GM12878 (cell line): ENCODE results near the gene ZNF45. TPM values are rescaled to one million over a fixed set of nuclear protein-coding genes. Genes with fewer than 3 reads are reported as not detected.

Experiments used
- ATAC-seq: fragments of 200-7000 bp; cut with Tn5 transposase; 3 replicates; pipeline ENCODE4 v1.9.1; 2020; ENCODE audit warnings: mild to moderate bottlenecking, moderate library complexity
- BruUV-seq: library from RNA; stranded (reverse); fragments of 400-500 nt; replicated peaks from 2 replicates; lab custom pipeline; 2021; lab: Mats Ljungman, UMichigan
- CTCF ChIA-PET: fragments of 300-600 bp; sonication (Branson Sonifier 250); formaldehyde crosslinking; extraction: SDS; loops from one replicate; lab custom pipeline; 2021; ENCODE audit warnings: inconsistent platforms; lab: Yijun Ruan, JAX
- POLR2A ChIA-PET: fragments of 350-600 bp; formaldehyde crosslinking; extraction: SDS; loops from one replicate; lab custom pipeline; 2021; ENCODE audit warnings: inconsistent platforms; lab: Charles Lee
- RAD21 ChIA-PET: fragments of 300-600 bp; sonication (Branson Sonifier 250); formaldehyde crosslinking; loops from one replicate; lab custom pipeline; 2023; ENCODE audit warnings: antibody characterized with exemption; ENCODE audit not compliant: unreplicated experiment; lab: Charles Lee
- SMC1A ChIA-PET: fragments of 300-600 bp; sonication (Branson Sonifier 250); formaldehyde crosslinking; loops from one replicate; lab custom pipeline; 2023; ENCODE audit not compliant: unreplicated experiment, uncharacterized antibody; lab: Charles Lee
- DNase-seq: peaks from one replicate; pipeline ENCODE4 v3.0.0-alpha.2; 2011; ENCODE audit warnings: low read depth, low spot score
- FAIRE-seq: peaks from 3 replicates; lab custom pipeline; 2011; peaks lifted over from hg19 to GRCh38; lab: Jason Lieb, UNC
- H2AFZ ChIP-seq: 2 replicates; pipeline ENCODE4 v1.6.0; 2011; ENCODE audit warnings: low read depth, low read length, control low read depth; ENCODE audit not compliant: control insufficient read depth
- H3K27ac ChIP-seq: 2 replicates; pipeline ENCODE4 v1.5.1; 2011; ENCODE audit warnings: control low read depth; ENCODE audit not compliant: control insufficient read depth, insufficient read depth
- H3K27me3 ChIP-seq, 2 experiments: replicated peaks in 1 of 2; 2 replicates each; pipeline versions ENCODE4 v1.6.0 to v1.6.1; 2011; ENCODE audit warnings: low read length in 1 of 2; ENCODE audit not compliant: control insufficient read depth in 2 of 2, insufficient read depth in 2 of 2
- H3K36me3 ChIP-seq, 2 experiments: 2 replicates each; pipeline ENCODE4 v1.5.1; 2011; ENCODE audit warnings: low read length in 1 of 2; ENCODE audit not compliant: control insufficient read depth in 2 of 2, insufficient read depth in 2 of 2
- H3K4me1 ChIP-seq: 2 replicates; pipeline ENCODE4 v1.6.1; 2011; ENCODE audit warnings: mild to moderate bottlenecking, low read length, moderate library complexity, mixed read lengths; ENCODE audit not compliant: control insufficient read depth, insufficient read depth
- H3K4me2 ChIP-seq: 2 replicates; pipeline ENCODE4 v1.6.0; 2011; ENCODE audit warnings: control low read depth; ENCODE audit not compliant: control insufficient read depth, insufficient read depth
- H3K4me3 ChIP-seq: fragments of 200-600 bp; sonication (generic); 2 replicates; pipeline ENCODE4 v1.5.1; 2016
- H3K79me2 ChIP-seq: 2 replicates; pipeline ENCODE4 v1.6.0; 2011; ENCODE audit warnings: low read length; ENCODE audit not compliant: control insufficient read depth, insufficient read depth
- H3K9ac ChIP-seq: 2 replicates; pipeline ENCODE4 v1.8.0; 2011; ENCODE audit warnings: low read length, control low read depth, mixed read lengths; ENCODE audit not compliant: control insufficient read depth, insufficient read depth
- H3K9me3 ChIP-seq: replicated peaks from 3 replicates; pipeline ENCODE4 v1.5.1; 2011; ENCODE audit warnings: mild to moderate bottlenecking, low read length; ENCODE audit not compliant: control insufficient read depth, insufficient read depth
- H4K20me1 ChIP-seq: 2 replicates; pipeline ENCODE4 v1.6.0; 2011; ENCODE audit not compliant: control insufficient read depth, insufficient read depth
- BCL11A ChIP-seq: IDR thresholded peaks from 2 replicates; pipeline ENCODE4 v1.6.1; 2011; ENCODE audit warnings: low read depth, low read length
- CBFB ChIP-seq: IDR thresholded peaks from 2 replicates; pipeline ENCODE4 v1.6.1; 2016; ENCODE audit warnings: antibody characterized with exemption, low read depth
- EP300 ChIP-seq, 2 experiments: fragments of 150-350 bp in 1 of 2; IDR thresholded peaks; 2 replicates each; pipeline ENCODE4 v1.6.1; 2011 to 2012; ENCODE audit warnings: low read depth in 2 of 2, low read length in 2 of 2, borderline replicate concordance in 1 of 2, improper control_type of control experiment in 1 of 2, inconsistent platforms in 1 of 2; ENCODE audit not compliant: control insufficient read depth in 1 of 2
- FOS ChIP-seq: IDR thresholded peaks from 3 replicates; pipeline ENCODE4 v1.6.1; 2011; ENCODE audit warnings: borderline replicate concordance; ENCODE audit not compliant: insufficient read length; ENCODE audit errors: extremely low read depth
- FOXK2 ChIP-seq: fragments of 450-650 bp; IDR thresholded peaks from 2 replicates; pipeline ENCODE4 v1.6.1; 2017; ENCODE audit warnings: mild to moderate bottlenecking, moderate library complexity
- FOXM1 ChIP-seq: IDR thresholded peaks from 2 replicates; pipeline ENCODE4 v1.6.1; 2012; ENCODE audit warnings: low read depth, mild to moderate bottlenecking, inconsistent platforms, low read length, moderate library complexity
- KDM1A ChIP-seq: fragments of 200-600 bp; sonication (generic); IDR thresholded peaks from 2 replicates; pipeline ENCODE4 v1.6.1; 2016; ENCODE audit warnings: borderline replicate concordance
- MTA3 ChIP-seq: IDR thresholded peaks from 2 replicates; pipeline ENCODE4 v1.6.1; 2012; ENCODE audit warnings: low read length, inconsistent platforms, borderline replicate concordance
- NFXL1 ChIP-seq: fragments of 450-650 bp; IDR thresholded peaks from 2 replicates; pipeline ENCODE4 v1.6.1; 2017; ENCODE audit warnings: antibody characterized with exemption, mild to moderate bottlenecking, borderline replicate concordance
- NR2C1 ChIP-seq: fragments of 450-650 bp; IDR thresholded peaks from 2 replicates; pipeline ENCODE4 v1.6.1; 2017; ENCODE audit warnings: antibody characterized with exemption, mild to moderate bottlenecking, moderate library complexity
- SMAD5 ChIP-seq: IDR thresholded peaks from 2 replicates; pipeline ENCODE4 v1.6.1; 2016; ENCODE audit warnings: antibody characterized with exemption, low read depth
- SREBF1 ChIP-seq: IDR thresholded peaks from 2 replicates; pipeline ENCODE4 v1.6.1; 2012; ENCODE audit warnings: mild to moderate bottlenecking, low read length
- TAF1 ChIP-seq: IDR thresholded peaks from 2 replicates; pipeline ENCODE4 v1.6.1; 2011; ENCODE audit warnings: mild to moderate bottlenecking, low read depth, low read length, borderline replicate concordance
- TARDBP ChIP-seq: IDR thresholded peaks from 2 replicates; pipeline ENCODE4 v1.6.1; 2016; ENCODE audit warnings: borderline replicate concordance
- TBL1XR1 ChIP-seq: IDR thresholded peaks from 2 replicates; pipeline ENCODE4 v1.6.1; 2012; ENCODE audit warnings: low read depth, low read length, improper control_type of control experiment
- ZNF687 ChIP-seq: fragments of 450-650 bp; IDR thresholded peaks from 2 replicates; pipeline ENCODE4 v1.6.1; 2017; ENCODE audit warnings: mild to moderate bottlenecking, moderate library complexity
- WGBS: methylation state at CpG from one replicate; pipeline ENCODE4 v1.1.6; 2016; ENCODE audit warnings: low lambda C conversion rate; ENCODE audit not compliant: insufficient replicate concordance, insufficient coverage; ENCODE audit errors: missing lambda C conversion rate; 5-methylcytosine and 5-hydroxymethylcytosine counted together
- in situ Hi-C: fragments of 300-500 bp; cut with MboI; formaldehyde crosslinking; loops from 9 replicates; pipeline ENCODE4 v1.14.3; 2018; ENCODE audit warnings: mixed read lengths
- intact Hi-C: fragments of 100-400 bp; cut with micrococcal nuclease; formaldehyde crosslinking; loops from one replicate; pipeline ENCODE4 v1.14.2; 2022; ENCODE audit not compliant: unreplicated experiment
- polyA plus RNA-seq, 11 experiments: library from polyadenylated mRNA; depleted of rRNA in 4 of 11; unstranded in 6 of 11; stranded (reverse) in 5 of 11; fragments of >200 nt; fragmentation: Nextera tagmentation in 4 of 11; fragmentation: Illumina TruSeq in 1 of 11; extraction: Ambion mirVana in 4 of 11; extraction: Trizol in 1 of 11; gene quantifications; 1 replicate in 1 of 11; 2 replicates in 10 of 11; pipeline versions ENCODE4 v1.2.1 to v1.2.3, GENCODE V29; 2011 to 2016; ENCODE audit warnings: inconsistent platforms in 2 of 11, missing spikeins in 2 of 11, low read depth in 1 of 11
- total RNA-seq, 4 experiments: library from RNA; depleted of rRNA in 3 of 4; stranded (reverse); fragments of >200 nt in 3 of 4; fragmentation: Illumina TruSeq in 1 of 4; extraction: Trizol in 1 of 4; gene quantifications; 2 replicates each; pipeline versions ENCODE4 v1.2.1 to v1.2.3, GENCODE V29; 2013 to 2021
- TF ChIP-seq, protein P1 (sequence below): fragments of 150-350 bp; IDR thresholded peaks from 2 replicates; pipeline ENCODE4 v1.6.1; 2014; ENCODE audit warnings: mild to moderate bottlenecking, low read depth, low read length

Gene ZNF45
- total and polyA plus RNA-seq, 10 of the 15 experiments (the other 5 are each of a cell fraction or from before 2014, with no cell fraction given) = 4.2 to 23.1 (median 15.9) TPM

- peak; percentile 65 for TF ChIP-seq TAF1
- no peak for TF ChIP-seq MTA3
- peak; percentile 36; the same call in 1 of the 2 replicates for TF ChIP-seq ZNF687
Measured at GRCh38 chr19:43983912-43984686, 49.0 kb upstream of the ZNF45 start, which contains the start of gene ZNF155 (continued).

DNA sequence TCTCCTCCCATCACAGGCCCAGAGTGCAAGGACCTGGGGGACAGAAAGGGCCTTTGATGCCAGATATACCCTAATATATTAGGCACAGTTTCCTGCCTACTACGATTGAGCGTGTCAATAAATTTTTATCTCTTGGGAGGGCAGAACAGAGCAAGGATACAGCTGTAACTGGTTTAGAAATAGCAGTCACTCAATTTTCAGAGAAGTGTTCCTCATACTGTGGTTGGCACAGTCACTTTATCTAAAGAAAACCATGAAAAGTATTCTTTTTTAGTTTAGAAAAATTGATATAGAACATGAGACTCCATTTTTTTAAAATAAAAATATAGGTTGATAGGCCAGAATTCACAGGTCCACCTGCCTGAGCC lies 48.4 kb upstream of the ZNF45 start:
- ATAC-seq = peak; percentile 46
- RAD21 ChIA-PET = interaction anchor here (1.6 kb wide), 1 partner anchor 33 kb away, joined by 4 read pairs; the partner anchor contains the start of gene ZNF221

More for the DNA sequence above, 48.4 kb upstream of the ZNF45 start:
- 93% methylated on average over 2 of the region's 2 CpGs for WGBS
- in situ Hi-C loops = no loop called here
- CTCF ChIA-PET = interaction anchor here (1.3 kb wide), 1 partner anchor 51 kb away, joined by 5 read pairs; no protein-coding TSS in a partner anchor
- Histone ChIP-seq H3K79me2 (peaks cover 7% of the 10 kb centered on the region), H2AFZ (peak overlapping the region; percentile 99), H3K4me3 (peak overlapping the region; percentile 90), H3K36me3 (no peaks in the 10 kb centered on the region), H3K4me2 (peak overlapping the region; percentile 94; the same call in 1 of the 2 replicates), H3K9ac (peak overlapping the region; percentile 80), H3K9me3 (peaks cover 2% of the 10 kb centered on the region; the same call in 2 of the 3 replicates), H3K4me1 (no peaks in the 10 kb centered on the region), H3K27me3 (no peaks in the 10 kb centered on the region), H3K27ac (peak overlapping the region; percentile 71), H4K20me1 (no peaks in the 10 kb centered on the region)
- intact Hi-C loops = no loop called here
- TF ChIP-seq, protein P1, sequence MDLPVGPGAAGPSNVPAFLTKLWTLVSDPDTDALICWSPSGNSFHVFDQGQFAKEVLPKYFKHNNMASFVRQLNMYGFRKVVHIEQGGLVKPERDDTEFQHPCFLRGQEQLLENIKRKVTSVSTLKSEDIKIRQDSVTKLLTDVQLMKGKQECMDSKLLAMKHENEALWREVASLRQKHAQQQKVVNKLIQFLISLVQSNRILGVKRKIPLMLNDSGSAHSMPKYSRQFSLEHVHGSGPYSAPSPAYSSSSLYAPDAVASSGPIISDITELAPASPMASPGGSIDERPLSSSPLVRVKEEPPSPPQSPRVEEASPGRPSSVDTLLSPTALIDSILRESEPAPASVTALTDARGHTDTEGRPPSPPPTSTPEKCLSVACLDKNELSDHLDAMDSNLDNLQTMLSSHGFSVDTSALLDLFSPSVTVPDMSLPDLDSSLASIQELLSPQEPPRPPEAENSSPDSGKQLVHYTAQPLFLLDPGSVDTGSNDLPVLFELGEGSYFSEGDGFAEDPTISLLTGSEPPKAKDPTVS = no peak
- TF ChIP-seq TBL1XR1 (no peak), EP300 (IDR thresholded peaks at IDR 0.05; ENCODE audit: borderline replicate concordance in 1 of 2, control insufficient read depth in 1 of 2, low read depth in 2 of 2, low read length in 2 of 2) (no peak), FOXM1 (no peak), NFXL1 (no peak), FOXK2 (no peak), BCL11A (no peak), CBFB (no peak), SREBF1 (no peak), KDM1A (no peak), NR2C1 (no peak), SMAD5 (no peak), FOS (no peak), TARDBP (no peak)
- DNase-seq (no peak), FAIRE-seq (no peak)
- POLR2A ChIA-PET = interaction anchor here (1.2 to 1.3 kb wide), 2 partner anchors 18 to 20 kb away, joined by 3 to 6 read pairs; no protein-coding TSS in a partner anchor
- SMC1A ChIA-PET = interaction anchor here (1.1 to 1.7 kb wide), 2 partner anchors 48 to 83 kb away, joined by 3 to 6 read pairs; partner anchors contain the start of gene ZNF45
- no TSS peak for BruUV-seq
